HCT116 (cell line): ENCODE results near the gene CACNA2D3.

Experiments used
- POLR2A ChIP-seq: IDR thresholded peaks from 2 replicates; pipeline ENCODE4 v1.7.0; 2011; ENCODE audit warnings: borderline replicate concordance; ENCODE audit not compliant: insufficient read depth, insufficient read length; ENCODE audit errors: extremely low read depth
- ZNF274 ChIP-seq: fragments of 200-500 bp; sonication (Bioruptor generic); IDR thresholded peaks from 2 replicates; pipeline ENCODE4 v1.6.1; 2014; ENCODE audit warnings: mild to moderate bottlenecking, low read depth, low read length, inconsistent platforms
- TF ChIP-seq, protein P1 (sequence below), 3 experiments: fragments of 200-600 bp in 1 of 3; sonication (generic) in 1 of 3; IDR thresholded peaks in 2 of 3; conservative IDR thresholded peaks in 1 of 3; 2 replicates each; pipeline ENCODE4 v1.5.1; 2012 to 2017; ENCODE audit warnings: low read depth in 2 of 3, low read length in 2 of 3, antibody characterized with exemption in 1 of 3, borderline replicate concordance in 1 of 3, control low read depth in 1 of 3, mild to moderate bottlenecking in 1 of 3, mixed read lengths in 1 of 3, mixed run types in 1 of 3, moderate library complexity in 1 of 3; ENCODE audit not compliant: insufficient read depth in 1 of 3
- TF ChIP-seq, protein P2 (sequence below): IDR thresholded peaks from 2 replicates; pipeline ENCODE4 v1.6.1; 2011; ENCODE audit warnings: mild to moderate bottlenecking, low read length, moderate library complexity; ENCODE audit not compliant: insufficient replicate concordance; ENCODE audit errors: extremely low read depth
- TF ChIP-seq, protein P3 (sequence below): IDR thresholded peaks from 2 replicates; pipeline ENCODE4 v1.6.1; 2012; ENCODE audit warnings: low read depth

DNA sequence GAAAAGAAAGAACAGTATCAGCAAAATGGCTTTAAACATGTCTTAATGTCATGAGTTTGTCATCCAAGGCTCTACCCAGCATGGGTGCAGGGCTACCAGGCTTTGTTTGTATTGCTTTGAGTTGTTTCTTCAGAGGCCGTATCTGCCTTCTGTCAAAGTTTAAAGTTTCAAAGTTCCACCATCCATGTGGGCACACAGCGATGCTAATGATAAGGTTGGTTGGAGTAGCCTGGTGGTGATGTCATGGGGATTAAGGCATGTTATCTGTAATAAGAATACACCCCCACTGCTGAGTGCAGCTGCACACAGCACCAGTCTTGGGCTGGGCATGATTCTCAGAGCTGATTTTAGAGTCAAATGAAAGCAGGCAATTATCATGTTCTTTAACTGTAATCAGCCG lies 877.5 kb downstream of the CACNA2D3 start:
- TF ChIP-seq, protein P1, sequence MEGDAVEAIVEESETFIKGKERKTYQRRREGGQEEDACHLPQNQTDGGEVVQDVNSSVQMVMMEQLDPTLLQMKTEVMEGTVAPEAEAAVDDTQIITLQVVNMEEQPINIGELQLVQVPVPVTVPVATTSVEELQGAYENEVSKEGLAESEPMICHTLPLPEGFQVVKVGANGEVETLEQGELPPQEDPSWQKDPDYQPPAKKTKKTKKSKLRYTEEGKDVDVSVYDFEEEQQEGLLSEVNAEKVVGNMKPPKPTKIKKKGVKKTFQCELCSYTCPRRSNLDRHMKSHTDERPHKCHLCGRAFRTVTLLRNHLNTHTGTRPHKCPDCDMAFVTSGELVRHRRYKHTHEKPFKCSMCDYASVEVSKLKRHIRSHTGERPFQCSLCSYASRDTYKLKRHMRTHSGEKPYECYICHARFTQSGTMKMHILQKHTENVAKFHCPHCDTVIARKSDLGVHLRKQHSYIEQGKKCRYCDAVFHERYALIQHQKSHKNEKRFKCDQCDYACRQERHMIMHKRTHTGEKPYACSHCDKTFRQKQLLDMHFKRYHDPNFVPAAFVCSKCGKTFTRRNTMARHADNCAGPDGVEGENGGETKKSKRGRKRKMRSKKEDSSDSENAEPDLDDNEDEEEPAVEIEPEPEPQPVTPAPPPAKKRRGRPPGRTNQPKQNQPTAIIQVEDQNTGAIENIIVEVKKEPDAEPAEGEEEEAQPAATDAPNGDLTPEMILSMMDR (IDR thresholded peaks at IDR 0.05 in 2 of 3, conservative IDR thresholded peaks at IDR 0.05 in 1 of 3; ENCODE audit: borderline replicate concordance in 1 of 3, insufficient read depth in 1 of 3, low read depth in 2 of 3, low read length in 2 of 3), result no peak
- no peak for TF ChIP-seq POLR2A
- TF ChIP-seq, protein P2, sequence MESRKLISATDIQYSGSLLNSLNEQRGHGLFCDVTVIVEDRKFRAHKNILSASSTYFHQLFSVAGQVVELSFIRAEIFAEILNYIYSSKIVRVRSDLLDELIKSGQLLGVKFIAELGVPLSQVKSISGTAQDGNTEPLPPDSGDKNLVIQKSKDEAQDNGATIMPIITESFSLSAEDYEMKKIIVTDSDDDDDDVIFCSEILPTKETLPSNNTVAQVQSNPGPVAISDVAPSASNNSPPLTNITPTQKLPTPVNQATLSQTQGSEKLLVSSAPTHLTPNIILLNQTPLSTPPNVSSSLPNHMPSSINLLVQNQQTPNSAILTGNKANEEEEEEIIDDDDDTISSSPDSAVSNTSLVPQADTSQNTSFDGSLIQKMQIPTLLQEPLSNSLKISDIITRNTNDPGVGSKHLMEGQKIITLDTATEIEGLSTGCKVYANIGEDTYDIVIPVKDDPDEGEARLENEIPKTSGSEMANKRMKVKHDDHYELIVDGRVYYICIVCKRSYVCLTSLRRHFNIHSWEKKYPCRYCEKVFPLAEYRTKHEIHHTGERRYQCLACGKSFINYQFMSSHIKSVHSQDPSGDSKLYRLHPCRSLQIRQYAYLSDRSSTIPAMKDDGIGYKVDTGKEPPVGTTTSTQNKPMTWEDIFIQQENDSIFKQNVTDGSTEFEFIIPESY, result no peak
- TF ChIP-seq, protein P3, sequence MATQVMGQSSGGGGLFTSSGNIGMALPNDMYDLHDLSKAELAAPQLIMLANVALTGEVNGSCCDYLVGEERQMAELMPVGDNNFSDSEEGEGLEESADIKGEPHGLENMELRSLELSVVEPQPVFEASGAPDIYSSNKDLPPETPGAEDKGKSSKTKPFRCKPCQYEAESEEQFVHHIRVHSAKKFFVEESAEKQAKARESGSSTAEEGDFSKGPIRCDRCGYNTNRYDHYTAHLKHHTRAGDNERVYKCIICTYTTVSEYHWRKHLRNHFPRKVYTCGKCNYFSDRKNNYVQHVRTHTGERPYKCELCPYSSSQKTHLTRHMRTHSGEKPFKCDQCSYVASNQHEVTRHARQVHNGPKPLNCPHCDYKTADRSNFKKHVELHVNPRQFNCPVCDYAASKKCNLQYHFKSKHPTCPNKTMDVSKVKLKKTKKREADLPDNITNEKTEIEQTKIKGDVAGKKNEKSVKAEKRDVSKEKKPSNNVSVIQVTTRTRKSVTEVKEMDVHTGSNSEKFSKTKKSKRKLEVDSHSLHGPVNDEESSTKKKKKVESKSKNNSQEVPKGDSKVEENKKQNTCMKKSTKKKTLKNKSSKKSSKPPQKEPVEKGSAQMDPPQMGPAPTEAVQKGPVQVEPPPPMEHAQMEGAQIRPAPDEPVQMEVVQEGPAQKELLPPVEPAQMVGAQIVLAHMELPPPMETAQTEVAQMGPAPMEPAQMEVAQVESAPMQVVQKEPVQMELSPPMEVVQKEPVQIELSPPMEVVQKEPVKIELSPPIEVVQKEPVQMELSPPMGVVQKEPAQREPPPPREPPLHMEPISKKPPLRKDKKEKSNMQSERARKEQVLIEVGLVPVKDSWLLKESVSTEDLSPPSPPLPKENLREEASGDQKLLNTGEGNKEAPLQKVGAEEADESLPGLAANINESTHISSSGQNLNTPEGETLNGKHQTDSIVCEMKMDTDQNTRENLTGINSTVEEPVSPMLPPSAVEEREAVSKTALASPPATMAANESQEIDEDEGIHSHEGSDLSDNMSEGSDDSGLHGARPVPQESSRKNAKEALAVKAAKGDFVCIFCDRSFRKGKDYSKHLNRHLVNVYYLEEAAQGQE, result no peak
- TF ChIP-seq ZNF274, result no peak
